Mesenchymal stem cell (in vitro differentiated cells and primary cell): Measurements from ENCODE around the gene U2AF2. TPM values are rescaled to one million over a fixed set of nuclear protein-coding genes. Genes with fewer than 3 reads are reported as not detected.

ENCODE experiments used
- DNase-seq: peaks from one replicate; pipeline ENCODE4 v3.0.0-alpha.2; 2013
- H2AFZ ChIP-seq: one replicate; pipeline ENCODE4 v1.6.1; 2013; ENCODE audit warnings: low read depth, mild to moderate bottlenecking, control low read depth, inconsistent platforms, low read length, moderate library complexity
- H2AK5ac ChIP-seq: 2 replicates; pipeline ENCODE4 v1.6.1; 2013; ENCODE audit warnings: low read length, moderate library complexity, mild to moderate bottlenecking, inconsistent platforms; ENCODE audit not compliant: severe bottlenecking
- H2BK120ac ChIP-seq: one replicate; pipeline ENCODE4 v1.6.1; 2013; ENCODE audit warnings: low read depth, mild to moderate bottlenecking, inconsistent platforms, low read length, moderate library complexity
- H2BK12ac ChIP-seq, 2 experiments: one replicate each; pipeline ENCODE4 v1.6.1; 2013; ENCODE audit warnings: inconsistent platforms in 2 of 2, low read length in 2 of 2, mild to moderate bottlenecking in 2 of 2, moderate library complexity in 2 of 2, control low read depth in 1 of 2
- H2BK15ac ChIP-seq: one replicate; pipeline ENCODE4 v1.6.1; 2013; ENCODE audit warnings: mild to moderate bottlenecking, low read depth, inconsistent platforms; ENCODE audit not compliant: poor library complexity, severe bottlenecking
- H2BK5ac ChIP-seq: 2 replicates; pipeline ENCODE4 v1.6.1; 2013; ENCODE audit warnings: low read depth, mild to moderate bottlenecking, low read length, control low read depth, inconsistent platforms; ENCODE audit not compliant: poor library complexity, severe bottlenecking
- H3K14ac ChIP-seq, 2 experiments: one replicate each; pipeline ENCODE4 v1.6.1; 2013; ENCODE audit warnings: inconsistent platforms in 2 of 2, low read length in 2 of 2, control low read depth in 1 of 2, mild to moderate bottlenecking in 1 of 2, moderate library complexity in 1 of 2
- H3K18ac ChIP-seq, 2 experiments: one replicate each; pipeline ENCODE4 v1.6.1; 2013; ENCODE audit warnings: inconsistent platforms in 2 of 2, low read length in 2 of 2, control low read depth in 1 of 2, low read depth in 1 of 2, mild to moderate bottlenecking in 1 of 2
- H3K23ac ChIP-seq, 2 experiments: one replicate each; pipeline ENCODE4 v1.6.1; 2013; ENCODE audit warnings: inconsistent platforms in 2 of 2, low read length in 2 of 2, mild to moderate bottlenecking in 2 of 2, moderate library complexity in 2 of 2, control low read depth in 1 of 2
- H3K27ac ChIP-seq: 2 replicates; pipeline ENCODE4 v1.5.1; 2013; ENCODE audit warnings: mild to moderate bottlenecking, moderate library complexity, low read length, control low read depth, inconsistent platforms; ENCODE audit not compliant: poor library complexity, severe bottlenecking
- H3K27me3 ChIP-seq, 2 experiments: 2 replicates each; pipeline versions ENCODE4 v1.6.1 to v1.7.0; 2013; ENCODE audit warnings: low read length in 2 of 2, mild to moderate bottlenecking in 2 of 2, moderate library complexity in 2 of 2, control low read depth in 1 of 2, inconsistent platforms in 1 of 2; ENCODE audit not compliant: control insufficient read depth in 1 of 2, insufficient read depth in 1 of 2
- H3K36me3 ChIP-seq, 2 experiments: 2 replicates each; pipeline versions ENCODE4 v1.6.1 to v1.7.0; 2013; ENCODE audit warnings: low read length in 2 of 2, control low read depth in 1 of 2, inconsistent platforms in 1 of 2, low read depth in 1 of 2, mild to moderate bottlenecking in 1 of 2; ENCODE audit not compliant: insufficient read depth in 2 of 2, control insufficient read depth in 1 of 2
- H3K4ac ChIP-seq, 2 experiments: one replicate each; pipeline ENCODE4 v1.6.1; 2013; ENCODE audit warnings: inconsistent platforms in 2 of 2, low read length in 2 of 2, mild to moderate bottlenecking in 2 of 2, moderate library complexity in 2 of 2, control low read depth in 1 of 2, low read depth in 1 of 2
- H3K4me1 ChIP-seq: 2 replicates; pipeline ENCODE4 v1.6.1; 2013; ENCODE audit warnings: low read depth, low read length, control low read depth; ENCODE audit not compliant: control insufficient read depth, insufficient read depth
- H3K4me2 ChIP-seq: 2 replicates; pipeline ENCODE4 v1.6.1; 2013; ENCODE audit warnings: low read length, mild to moderate bottlenecking, inconsistent platforms; ENCODE audit not compliant: poor library complexity, severe bottlenecking
- H3K4me3 ChIP-seq, 2 experiments: 2 replicates each; pipeline versions ENCODE4 v1.5.1 to v1.7.0; 2013; ENCODE audit warnings: low read length in 2 of 2, mild to moderate bottlenecking in 2 of 2, control low read depth in 1 of 2, low read depth in 1 of 2; ENCODE audit not compliant: insufficient read depth in 1 of 2
- H3K79me1 ChIP-seq: replicated peaks from 2 replicates; pipeline ENCODE4 v1.6.1; 2013; ENCODE audit warnings: mild to moderate bottlenecking, control low read depth, low read length, inconsistent platforms; ENCODE audit not compliant: poor library complexity, severe bottlenecking
- H3K9ac ChIP-seq: 2 replicates; pipeline ENCODE4 v1.7.0; 2013; ENCODE audit warnings: mild to moderate bottlenecking, low read length, moderate library complexity
- H3K9me3 ChIP-seq: 2 replicates; pipeline ENCODE4 v1.7.0; 2013; ENCODE audit warnings: mild to moderate bottlenecking, low read length; ENCODE audit not compliant: control insufficient read depth
- H4K8ac ChIP-seq: one replicate; pipeline ENCODE4 v1.6.1; 2013; ENCODE audit warnings: inconsistent platforms, mild to moderate bottlenecking, low read length, moderate library complexity
- H4K91ac ChIP-seq: one replicate; pipeline ENCODE4 v1.6.1; 2013; ENCODE audit warnings: mild to moderate bottlenecking, low read length, inconsistent platforms
- WGBS: methylation state at CpG from one replicate; pipeline ENCODE4 v1.1.7; 2013; ENCODE audit warnings: mixed read lengths; 5-methylcytosine and 5-hydroxymethylcytosine counted together
- polyA plus RNA-seq, 2 experiments: library from polyadenylated mRNA; stranded (reverse); fragments of 200-250 nt; gene quantifications; one replicate each; pipeline ENCODE4 v1.2.3, GENCODE V29; 2013

Gene U2AF2
- polyA plus RNA-seq (2013, experiment 1 of 2): 90.3 TPM
- polyA plus RNA-seq (2013, experiment 2 of 2): 82.6 TPM

DNA sequence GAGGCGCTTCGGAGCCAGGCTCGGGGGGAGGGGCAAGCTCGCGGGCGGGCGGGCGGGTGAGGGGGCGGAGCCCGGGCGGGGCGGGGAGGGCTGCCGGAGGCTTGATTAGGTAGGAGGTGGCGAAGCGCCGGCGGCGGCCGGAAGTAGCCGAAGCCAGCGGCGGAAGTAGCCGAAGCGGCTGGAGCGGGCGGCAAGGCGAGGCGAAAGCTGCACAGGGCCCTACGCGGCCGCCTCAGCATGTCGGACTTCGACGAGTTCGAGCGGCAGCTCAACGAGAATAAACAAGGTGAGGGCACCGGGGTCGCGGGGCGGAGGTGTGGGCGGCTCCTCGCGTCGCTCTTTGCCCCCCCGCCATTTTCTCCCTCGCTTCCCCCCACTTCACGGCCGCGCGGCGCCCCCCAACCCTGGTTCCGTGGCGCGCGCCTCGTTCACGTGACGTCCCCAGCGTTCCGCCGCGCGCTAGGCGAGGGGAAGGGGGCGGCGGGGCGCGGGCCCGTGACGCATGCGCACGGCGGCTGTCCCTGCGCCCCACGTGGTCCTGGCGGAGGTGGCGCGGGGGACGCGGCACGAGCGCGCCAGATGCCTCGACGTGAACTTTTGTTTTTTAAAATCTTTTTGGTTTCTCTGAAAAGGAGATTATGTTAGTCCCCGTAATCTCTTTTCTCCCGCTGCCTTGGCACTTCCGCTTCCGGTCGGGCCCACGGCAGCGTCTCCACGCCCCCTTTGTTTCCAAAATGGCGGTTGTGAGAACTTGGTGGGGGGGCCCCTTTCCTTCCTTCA is at the start of gene U2AF2:
U2AF2 (plus strand) TSS at position 168 of the 780 bp plus-strand sequence; CDS start at position 238, 70 bp downstream.
- Histone ChIP-seq H3K27me3 (no peaks in the 10 kb centered on the region), H2BK12ac (peak within 1 kb of the TSS in 1 of 2 experiments; percentile 61), H3K4me2 (peak within 1 kb of the TSS; percentile 89), H3K4me3 (peak within 1 kb of the TSS; percentile 92 to 99), H3K9ac (peak within 1 kb of the TSS; percentile 99), H3K9me3 (no peaks in the 10 kb centered on the region), H2BK5ac (peak within 1 kb of the TSS; percentile 96), H2BK120ac (peak within 1 kb of the TSS; percentile 97), H2BK15ac (peak within 1 kb of the TSS; percentile 89), H3K4ac (peak within 1 kb of the TSS; percentile 98 to 99), H2AK5ac (no peak within 1 kb of the TSS), H3K4me1 (peaks cover 31% of the 10 kb centered on the region), H3K23ac (peak within 1 kb of the TSS; percentile 24 to 92), H3K27ac (peak within 1 kb of the TSS; percentile 100), H4K8ac (peak within 1 kb of the TSS; percentile 97), H3K14ac (peak within 1 kb of the TSS in 1 of 2 experiments; percentile 100), H3K18ac (peak within 1 kb of the TSS; percentile 99), H3K79me1 (peaks cover 22% of the 10 kb centered on the region), H2AFZ (no peak within 1 kb of the TSS), H3K36me3 (peaks cover 14 to 53% of the 10 kb centered on the region in 2 experiments), H4K91ac (peak within 1 kb of the TSS; percentile 99)
- DNase-seq: peak; percentile 80
- 1% methylated on average over 65 of the region's 95 CpGs for WGBS

DNA sequence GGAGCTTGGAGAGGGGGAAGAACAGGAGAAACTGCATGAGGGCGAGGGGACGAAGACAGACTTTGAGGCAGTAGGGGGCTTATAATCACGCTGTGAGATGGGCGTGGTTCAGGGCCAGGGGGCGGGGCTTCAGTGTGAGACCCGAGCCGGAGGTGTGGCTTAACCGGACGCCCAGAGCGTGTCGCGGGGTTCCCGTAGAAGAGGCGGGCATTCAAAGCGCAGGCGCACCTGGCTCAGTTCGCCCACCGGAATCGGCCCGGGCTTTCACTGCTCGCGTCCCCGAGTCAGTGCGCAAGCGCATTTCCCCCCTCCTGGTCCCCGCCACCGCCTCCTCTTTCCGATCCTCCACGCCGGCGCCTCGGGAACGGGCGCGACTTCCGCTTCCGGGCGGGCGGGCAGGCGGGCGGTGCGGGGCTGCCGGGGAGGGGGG is 49.6 kb upstream of the U2AF2 start:
- H3K4me1 ChIP-seq: peaks cover 22% of the 10 kb centered on the region
- no peaks in the 10 kb centered on the region for H3K27me3 ChIP-seq
- H3K36me3 ChIP-seq: peaks cover 27 to 30% of the 10 kb centered on the region in 2 experiments
- H3K18ac ChIP-seq: peak overlapping the region; percentile 55 to 84
- no peak overlapping the region for H2BK120ac ChIP-seq
- H2AK5ac ChIP-seq: no peak overlapping the region
- H3K79me1 ChIP-seq: peaks cover 32% of the 10 kb centered on the region
- H2BK12ac ChIP-seq: no peak overlapping the region
- H2BK15ac ChIP-seq: no peak overlapping the region
- no peak overlapping the region for H2BK5ac ChIP-seq
- peak overlapping the region in 1 of 2 experiments; percentile 15 for H3K23ac ChIP-seq
- H3K4ac ChIP-seq: no peak overlapping the region
- H3K14ac ChIP-seq: no peak overlapping the region
- peak overlapping the region; percentile 24 for H3K4me2 ChIP-seq
- peak overlapping the region; percentile 73 for H4K8ac ChIP-seq
- no peak overlapping the region for H2AFZ ChIP-seq
- peak overlapping the region; percentile 76 for H3K9ac ChIP-seq
- peaks cover 4% of the 10 kb centered on the region for H3K9me3 ChIP-seq
- H3K27ac ChIP-seq: peak overlapping the region; percentile 99
- peak; percentile 98 for DNase-seq
- no peak overlapping the region for H4K91ac ChIP-seq
- WGBS: 0% methylated on average over 20 of the region's 43 CpGs
- H3K4me3 ChIP-seq: peak overlapping the region; percentile 70 to 83

DNA sequence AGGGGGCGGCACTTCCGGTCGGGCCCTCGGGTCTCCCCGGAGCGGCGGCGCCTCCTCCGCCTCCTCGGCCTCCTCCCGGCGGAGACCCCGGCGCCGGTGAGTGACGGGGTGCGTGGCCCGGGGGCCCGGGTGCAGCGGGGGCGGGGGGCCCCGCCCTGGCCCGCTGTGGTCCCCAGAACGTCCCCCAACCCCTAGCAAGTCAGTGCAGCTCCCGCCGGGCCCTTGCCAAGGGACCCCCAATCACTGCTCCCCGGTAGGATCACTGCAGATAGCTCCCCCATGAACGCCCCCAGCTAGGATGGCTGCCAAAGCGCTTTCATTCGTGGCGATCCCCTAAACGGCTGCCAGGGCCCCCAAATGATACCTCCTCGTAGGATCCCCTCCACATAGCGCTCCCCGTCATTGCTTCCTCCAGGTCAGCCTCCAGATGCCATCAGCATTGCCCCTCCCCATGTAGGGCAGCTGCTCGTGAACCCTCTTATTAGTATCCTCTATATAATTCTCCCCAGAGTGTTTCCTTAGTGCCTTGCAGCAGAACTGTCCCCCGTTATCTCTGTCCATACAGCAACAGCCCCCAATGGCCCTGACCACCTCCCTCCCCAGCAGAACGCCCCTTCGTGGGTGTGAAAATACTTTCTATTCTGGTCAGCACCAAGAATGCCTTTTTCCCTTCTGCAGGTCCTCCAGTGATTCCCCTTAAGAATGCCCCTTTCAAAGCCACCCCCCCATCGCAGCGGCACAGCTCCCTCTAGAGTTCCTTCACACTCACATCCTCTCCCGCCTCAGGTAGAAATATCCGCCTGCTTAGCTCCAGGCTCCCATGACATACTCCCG is 49.0 kb upstream of the U2AF2 start, which contains the start of gene ZNF865:
ZNF865 (plus strand) TSS at position 11 of the 834 bp plus-strand sequence. CDS start 7,972 bp downstream, outside the sequence.
- Histone ChIP-seq H3K23ac (peak within 1 kb of the TSS; percentile 74 to 98), H3K4me3 (peak within 1 kb of the TSS; percentile 83 to 98), H3K14ac (peak within 1 kb of the TSS; percentile 44 to 82), H2BK15ac (peak within 1 kb of the TSS; percentile 98), H4K8ac (peak within 1 kb of the TSS; percentile 98), H2BK12ac (peak within 1 kb of the TSS; percentile 37 to 63), H2AK5ac (peak within 1 kb of the TSS; percentile 70), H3K4me2 (peak within 1 kb of the TSS; percentile 72), H3K18ac (peak within 1 kb of the TSS; percentile 82 to 96), H2BK120ac (peak within 1 kb of the TSS; percentile 83), H4K91ac (peak within 1 kb of the TSS; percentile 91), H3K4me1 (peaks cover 19% of the 10 kb centered on the region), H2BK5ac (peak within 1 kb of the TSS; percentile 96), H3K27ac (peak within 1 kb of the TSS; percentile 99), H3K9ac (peak within 1 kb of the TSS; percentile 98), H3K36me3 (peaks cover 33 to 36% of the 10 kb centered on the region in 2 experiments), H3K79me1 (peaks cover 34% of the 10 kb centered on the region), H3K9me3 (peaks cover 4% of the 10 kb centered on the region), H3K4ac (peak within 1 kb of the TSS; percentile 73 to 90), H3K27me3 (no peaks in the 10 kb centered on the region), H2AFZ (no peak within 1 kb of the TSS)
- under 1% methylated on average over 40 of the region's 44 CpGs for WGBS
- peak; percentile 93 for DNase-seq
